HG02642 (cell line): Measurements from ENCODE around the gene FDX2.
"Not testable (repeated sequence)": the region's sequence is repeated elsewhere in the genome, so short reads cannot be mapped to it uniquely, and the experiment has no call there.

Source experiments
- ATAC-seq: cut with Tn5 transposase; IDR thresholded peaks from one replicate; pipeline ENCODE4 v1.9.1; 2021; ENCODE audit warnings: mild to moderate bottlenecking; ENCODE audit not compliant: unreplicated experiment, poor library complexity

FDX2 gene

DNA sequence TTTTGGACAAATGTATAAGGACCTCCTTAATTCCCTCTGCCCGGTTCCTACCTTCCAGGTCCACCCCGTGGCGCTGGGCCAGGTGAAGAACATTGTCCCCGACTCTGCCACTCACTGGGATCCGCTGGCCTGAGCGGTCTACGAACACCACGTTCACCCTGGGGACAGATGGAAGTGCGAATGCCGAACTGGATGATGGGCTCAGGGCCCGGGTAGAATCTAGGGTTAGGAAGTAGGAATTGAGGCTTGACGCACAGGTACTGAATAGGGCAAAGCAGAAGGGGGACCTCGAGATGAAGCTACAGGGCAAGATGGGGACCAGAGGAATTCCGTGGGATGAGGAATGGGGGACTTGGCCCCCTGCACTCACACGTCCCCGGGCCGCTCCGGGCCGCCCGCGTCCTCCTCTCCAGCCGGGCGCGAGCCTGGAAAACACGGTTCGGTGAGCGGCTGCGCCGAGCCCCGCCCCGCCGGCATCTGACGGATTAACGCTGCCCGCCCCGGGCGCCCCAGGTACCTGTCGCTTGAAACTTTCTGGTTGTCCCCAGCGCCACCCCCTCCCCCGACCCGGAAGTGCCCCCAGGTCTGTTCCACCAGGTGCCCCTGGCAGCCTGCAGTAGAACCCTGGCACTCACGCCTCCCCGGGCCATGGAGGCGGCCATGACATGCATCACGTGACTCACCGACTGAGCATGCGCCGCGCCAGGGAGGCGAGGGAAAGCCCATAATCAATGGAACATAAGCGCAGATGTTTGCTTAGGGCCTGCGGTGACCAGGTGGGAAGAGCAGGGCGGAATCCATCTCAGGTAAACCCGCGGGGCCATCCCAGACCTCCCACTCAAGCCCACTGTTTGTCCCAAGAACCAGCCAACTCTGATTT is at the start of gene FDX2:
Gene FDX2 (minus strand): TSS at position 681 of the 880 bp plus-strand sequence. CDS start 19 bp downstream, at position 662.
- ATAC-seq = no peak

GRCh38 chr19:10365518-10365917 is 49.7 kb upstream of the FDX2 start:
- no peak for ATAC-seq

- no peak for ATAC-seq
Observed at GRCh38 chr19:10364644-10365043, 48.8 kb upstream of the FDX2 start.

- ATAC-seq = no peak
Observed at GRCh38 chr19:10363789-10364281, 48.0 kb upstream of the FDX2 start.

DNA sequence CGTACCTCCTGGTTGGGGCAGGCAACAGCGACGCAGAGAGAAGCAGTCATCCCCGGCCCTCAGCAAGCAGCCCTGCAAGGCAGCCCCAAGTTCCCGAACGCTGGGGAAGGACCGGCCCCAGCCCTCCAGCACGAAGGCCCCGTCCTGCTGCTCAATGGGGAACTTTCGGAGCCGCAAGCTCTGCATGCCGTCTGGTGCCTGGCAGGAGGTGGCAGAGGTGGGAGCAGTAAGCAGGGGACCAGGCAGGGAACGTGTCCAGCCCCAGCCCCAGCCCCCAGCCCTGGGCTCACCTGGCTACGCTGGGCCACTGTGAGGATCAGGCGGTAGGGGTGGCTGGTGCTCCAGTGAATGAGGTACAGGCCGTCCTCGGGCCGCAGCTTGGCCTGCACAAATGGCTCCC is 46.4 kb upstream of the FDX2 start:
- ATAC-seq = no peak

DNA sequence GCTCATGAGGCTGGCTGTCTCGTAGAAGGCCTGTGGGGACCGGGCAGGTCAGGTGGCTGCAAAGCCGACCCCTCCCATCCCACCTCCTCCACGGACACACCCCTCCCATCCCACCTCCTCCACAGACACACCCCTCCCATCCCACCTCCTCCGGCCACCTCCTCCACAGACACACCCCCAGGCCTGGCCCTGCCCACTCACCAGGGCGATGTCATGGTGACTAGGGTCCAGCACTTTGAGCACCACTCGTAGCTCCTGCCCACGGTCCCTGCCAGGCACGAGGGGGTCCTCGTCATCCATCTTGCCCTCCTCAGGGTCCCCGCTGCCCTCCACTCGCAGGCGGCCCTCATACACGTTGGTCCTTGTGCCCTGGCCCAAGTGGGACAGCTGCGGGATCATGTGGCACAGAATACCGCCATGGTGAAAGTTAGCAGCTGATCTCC is 45.8 kb upstream of the FDX2 start:
- ATAC-seq = no peak

- ATAC-seq = no peak
Observed at GRCh38 chr19:10356431-10356830, 40.6 kb upstream of the FDX2 start.

DNA sequence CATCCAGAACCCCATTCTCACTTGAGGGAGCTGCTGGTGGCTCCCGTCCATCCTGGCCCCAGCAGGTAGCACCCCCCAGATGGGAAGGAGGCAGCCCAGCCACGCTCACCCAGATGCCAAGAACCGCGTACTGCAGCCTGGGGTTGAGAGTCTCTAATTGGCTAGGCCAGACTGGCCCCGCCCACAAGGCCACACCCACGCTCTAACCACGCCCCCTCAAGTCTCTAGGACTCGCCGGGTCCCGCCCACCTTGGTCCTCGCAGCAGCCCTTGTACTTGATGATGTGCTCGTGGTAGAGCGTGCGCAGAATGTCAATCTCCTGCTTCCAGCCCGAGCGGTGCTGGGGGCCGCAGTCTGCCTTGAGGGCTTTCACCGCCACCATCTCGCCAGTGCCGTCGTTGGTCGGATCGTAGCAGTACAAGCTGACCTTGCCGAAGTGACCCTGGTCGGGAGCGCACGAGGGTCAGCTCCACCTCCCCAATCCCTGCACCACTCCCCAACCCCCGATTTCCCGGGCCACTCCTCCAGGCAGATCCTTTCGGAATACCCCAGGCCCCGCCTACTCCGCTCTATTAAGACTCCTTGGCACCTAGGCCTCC is 38.1 kb upstream of the FDX2 start:
- ATAC-seq = no peak

GRCh38 chr19:10352764-10353671 is 37.2 kb upstream of the FDX2 start:
- no peak for ATAC-seq

- no peak for ATAC-seq
Observed at GRCh38 chr19:10346509-10346908, 30.7 kb upstream of the FDX2 start.

- ATAC-seq = no peak
Observed at GRCh38 chr19:10344780-10345179, 29.0 kb upstream of the FDX2 start.

- no peak for ATAC-seq
Observed at GRCh38 chr19:10343495-10343894, 27.7 kb upstream of the FDX2 start.

DNA sequence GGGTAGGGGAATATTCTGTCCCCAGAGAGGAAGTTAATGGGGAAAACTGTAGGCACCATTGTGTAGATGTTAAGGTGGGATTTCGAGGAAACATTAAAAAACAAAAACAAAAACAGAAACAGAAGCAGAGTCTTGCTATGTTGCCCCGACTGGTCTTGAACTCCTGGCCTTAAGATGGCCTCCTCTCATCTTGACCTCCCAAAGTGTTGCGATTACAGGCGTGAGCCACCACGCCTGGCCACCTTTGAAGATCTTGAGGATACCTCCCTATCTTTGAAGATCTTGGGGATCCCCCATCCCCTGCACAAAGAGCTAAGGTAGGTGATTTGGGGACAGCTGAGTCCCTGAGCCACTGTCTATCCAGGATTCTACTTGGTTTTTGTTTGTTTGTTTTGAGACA is 24.2 kb upstream of the FDX2 start:
- no peak for ATAC-seq

- ATAC-seq = peak; percentile 66
Observed at GRCh38 chr19:10339380-10339960, 23.7 kb upstream of the FDX2 start, which contains the start of gene ICAM3. TSS of gene ICAM3 (minus strand) at chr19:10339624. CDS start at chr19:10339614, 10 bp downstream.

DNA sequence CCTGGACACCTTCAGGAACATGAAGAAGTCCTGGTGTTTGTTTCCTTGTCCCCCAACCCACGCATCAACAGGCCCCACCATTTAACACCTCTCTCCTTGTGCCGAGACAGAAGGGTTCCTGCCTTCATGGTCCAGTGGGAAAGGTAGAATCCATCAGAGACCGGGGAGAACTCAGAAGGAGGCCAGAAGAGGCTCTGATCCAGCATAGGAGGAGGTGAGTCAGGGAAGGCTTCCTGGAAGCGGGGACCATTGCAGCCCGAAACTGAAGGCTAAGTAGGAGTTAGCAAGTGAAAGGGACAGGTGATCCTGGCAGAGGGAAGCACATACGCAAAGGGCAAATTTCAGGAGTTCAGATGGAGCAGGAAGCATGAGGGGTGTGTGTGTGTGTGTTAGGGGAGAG is 23.1 kb upstream of the FDX2 start:
- no peak for ATAC-seq

DNA sequence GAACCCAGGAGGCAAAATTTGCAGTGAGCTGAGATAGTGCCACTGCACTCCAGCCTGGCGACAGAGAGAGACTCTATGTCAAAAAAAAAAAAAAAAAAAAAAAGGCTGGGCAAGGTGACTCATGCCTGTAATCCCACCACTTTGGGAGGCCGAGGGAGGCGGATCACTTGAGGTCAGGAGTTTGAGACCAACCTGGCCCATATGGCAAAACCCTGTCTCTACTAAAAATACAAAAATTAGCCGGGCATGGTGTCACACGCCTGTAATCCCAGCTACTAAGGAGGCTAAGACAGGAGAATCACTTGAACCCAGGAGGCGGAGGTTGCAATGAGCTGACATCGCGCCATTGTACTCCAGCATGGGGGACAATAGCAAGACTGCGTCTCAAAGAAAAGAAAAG is 20.9 kb upstream of the FDX2 start:
- ATAC-seq = not testable (repeated sequence)

DNA sequence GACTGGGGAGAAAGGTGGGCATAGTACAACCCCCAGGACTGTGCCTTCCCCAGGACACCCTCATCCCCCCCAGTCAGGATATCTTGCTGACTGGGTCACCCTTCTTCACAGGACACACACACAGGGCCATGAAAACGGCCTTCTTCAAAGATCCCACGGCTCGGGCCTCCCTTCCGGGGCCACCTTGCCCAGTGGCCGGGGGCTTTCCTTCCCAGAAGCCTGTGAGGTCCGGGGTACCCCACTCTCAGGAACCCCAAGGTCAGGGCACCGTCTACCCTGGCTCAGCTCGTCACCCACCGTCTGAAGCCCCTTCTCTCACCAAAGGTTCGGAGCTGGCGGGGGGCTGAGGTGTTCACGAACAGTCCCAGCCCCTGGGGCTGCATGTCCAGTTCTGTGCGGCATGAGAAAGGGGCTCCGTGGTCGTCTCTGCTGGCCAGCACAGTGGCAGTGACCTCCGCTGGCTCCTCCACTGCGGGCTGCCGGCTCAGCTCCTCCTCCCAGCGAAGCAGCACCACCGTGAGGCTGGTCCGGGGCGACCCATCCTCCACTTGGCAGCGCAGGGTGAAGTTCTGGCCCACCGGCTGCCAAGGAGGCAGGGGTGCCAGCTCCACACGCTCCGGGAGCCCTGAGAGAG is 19.7 kb upstream of the FDX2 start:
- no peak for ATAC-seq

GRCh38 chr19:10334588-10335351 is 19.0 kb upstream of the FDX2 start:
- ATAC-seq = no peak
